ENCODE measurements around the gene CLSTN2. TPM values are rescaled to one million over a fixed set of nuclear protein-coding genes. Genes with fewer than 3 reads are reported as not detected.

Gene CLSTN2
- total and polyA plus RNA-seq, 4 donors: 20.7 to 44.5 (median 22.7) TPM

- H3K4me1 ChIP-seq (ENCODE audit: control insufficient read depth, insufficient read depth, low read length): peaks cover 3% of the 10 kb centered on the region
- H3K9me3 ChIP-seq (ENCODE audit: control insufficient read depth, insufficient read depth, low read length): no peaks in the 10 kb centered on the region
- H3K4me3 ChIP-seq (ENCODE audit: low read depth, low read length): no peak overlapping the region
- no peaks in the 10 kb centered on the region for H3K36me3 ChIP-seq (ENCODE audit: control insufficient read depth, insufficient read depth, low read length)
- H3K27me3 ChIP-seq (ENCODE audit: control insufficient read depth, insufficient read depth, low read length): no peaks in the 10 kb centered on the region
- WGBS (ENCODE audit: insufficient coverage): 70% methylated on average over 2 of the region's 5 CpGs
- no peak for DNase-seq (ENCODE audit: low read depth in 4 of 6, low spot score in 6 of 6)
- H3K27ac ChIP-seq (ENCODE audit: low read depth, low read length): no peak overlapping the region
Measured at GRCh38 chr3:140128631-140129030, 193.6 kb downstream of the CLSTN2 start.

DNA sequence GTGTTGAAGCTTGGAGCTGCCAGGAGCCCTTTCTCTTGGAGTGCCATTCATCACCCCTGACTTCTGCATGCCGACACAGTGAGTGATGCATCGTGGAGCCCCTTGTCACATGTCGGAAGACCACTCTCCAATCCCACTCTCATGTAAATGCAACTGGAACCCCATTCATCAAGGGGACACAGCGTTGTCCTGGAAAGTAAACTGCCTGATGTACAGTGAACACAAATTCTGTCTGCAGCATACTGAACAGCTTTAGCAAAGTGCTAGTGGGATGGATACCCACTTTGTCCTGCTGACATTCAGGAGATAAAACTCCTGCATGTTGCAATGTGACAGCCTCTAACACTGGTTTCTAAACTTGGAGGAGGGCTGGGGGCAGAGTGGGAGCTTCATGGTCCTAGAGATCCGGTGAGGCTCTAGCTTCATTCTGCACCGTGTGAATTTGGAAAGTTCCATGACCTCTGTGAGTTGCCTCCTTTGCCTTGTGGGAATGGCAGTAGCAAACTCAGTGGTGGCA, 194.8 kb downstream of the CLSTN2 start:
- no peak overlapping the region for H3K4me3 ChIP-seq (ENCODE audit: low read depth, low read length)
- H3K4me1 ChIP-seq (ENCODE audit: control insufficient read depth, insufficient read depth, low read length): peaks cover 3% of the 10 kb centered on the region
- no peak overlapping the region for H3K27ac ChIP-seq (ENCODE audit: low read depth, low read length)
- 42% methylated on average over 6 of the region's 6 CpGs for WGBS (ENCODE audit: insufficient coverage)
- no peaks in the 10 kb centered on the region for H3K9me3 ChIP-seq (ENCODE audit: control insufficient read depth, insufficient read depth, low read length)
- no peaks in the 10 kb centered on the region for H3K36me3 ChIP-seq (ENCODE audit: control insufficient read depth, insufficient read depth, low read length)
- H3K27me3 ChIP-seq (ENCODE audit: control insufficient read depth, insufficient read depth, low read length): no peaks in the 10 kb centered on the region
- DNase-seq (ENCODE audit: low read depth in 4 of 6, low spot score in 6 of 6): peak in 1 of 6 donors; percentile 55

GRCh38 chr3:140131895-140132294, 196.9 kb downstream of the CLSTN2 start:
- no peaks in the 10 kb centered on the region for H3K27me3 ChIP-seq (ENCODE audit: control insufficient read depth, insufficient read depth, low read length)
- H3K4me3 ChIP-seq (ENCODE audit: low read depth, low read length): no peak overlapping the region
- H3K9me3 ChIP-seq (ENCODE audit: control insufficient read depth, insufficient read depth, low read length): no peaks in the 10 kb centered on the region
- WGBS (ENCODE audit: insufficient coverage): no CpG with 5 or more reads among the region's 3 CpGs
- H3K4me1 ChIP-seq (ENCODE audit: control insufficient read depth, insufficient read depth, low read length): peaks cover 3% of the 10 kb centered on the region
- peak in 1 of 6 donors; percentile 69 for DNase-seq (ENCODE audit: low read depth in 4 of 6, low spot score in 6 of 6)
- no peak overlapping the region for H3K27ac ChIP-seq (ENCODE audit: low read depth, low read length)
- H3K36me3 ChIP-seq (ENCODE audit: control insufficient read depth, insufficient read depth, low read length): no peaks in the 10 kb centered on the region

DNA sequence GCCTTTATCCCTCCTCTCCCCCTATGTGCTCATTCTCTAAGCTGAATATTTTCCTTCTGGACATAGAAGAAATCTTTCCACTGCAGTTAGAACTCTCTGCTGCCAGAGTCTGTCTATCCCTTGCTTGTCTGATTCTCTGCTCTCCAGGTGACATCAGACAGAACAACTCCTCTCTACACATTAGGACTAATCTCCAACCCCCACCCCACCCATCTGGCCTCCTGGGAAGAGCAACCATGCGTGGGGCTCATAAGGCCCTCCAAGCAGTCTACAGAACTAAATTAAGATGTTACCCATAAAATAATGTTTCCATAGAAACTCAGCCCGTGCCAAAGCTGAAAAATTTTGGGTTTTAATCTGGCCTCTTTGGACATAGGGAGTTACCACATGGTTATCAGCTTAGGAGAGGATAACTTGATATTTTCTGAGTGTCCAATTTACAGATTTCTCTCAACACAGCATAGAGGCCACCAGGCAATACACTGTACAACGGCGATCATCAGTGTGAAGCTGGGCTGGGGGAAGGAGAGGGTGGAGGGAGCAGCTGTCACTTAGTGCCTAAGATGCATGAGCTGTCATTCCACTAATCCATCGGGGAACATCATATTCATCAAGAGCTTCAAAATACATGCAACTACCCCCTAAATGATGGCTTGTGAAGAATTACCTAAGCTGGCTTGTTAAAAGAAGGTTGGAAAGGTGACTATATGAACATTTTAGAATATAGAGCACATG, 199.4 kb downstream of the CLSTN2 start:
- Histone ChIP-seq H3K4me1 (ENCODE audit: control insufficient read depth, insufficient read depth, low read length) (peaks cover 3% of the 10 kb centered on the region), H3K9me3 (ENCODE audit: control insufficient read depth, insufficient read depth, low read length) (no peaks in the 10 kb centered on the region), H3K36me3 (ENCODE audit: control insufficient read depth, insufficient read depth, low read length) (no peaks in the 10 kb centered on the region), H3K27me3 (ENCODE audit: control insufficient read depth, insufficient read depth, low read length) (no peaks in the 10 kb centered on the region), H3K4me3 (ENCODE audit: low read depth, low read length) (no peak overlapping the region), H3K27ac (ENCODE audit: low read depth, low read length) (no peak overlapping the region)
- WGBS (ENCODE audit: insufficient coverage): no CpG with 5 or more reads among the region's 5 CpGs
- no peak for DNase-seq (ENCODE audit: low read depth in 4 of 6, low spot score in 6 of 6)

DNA sequence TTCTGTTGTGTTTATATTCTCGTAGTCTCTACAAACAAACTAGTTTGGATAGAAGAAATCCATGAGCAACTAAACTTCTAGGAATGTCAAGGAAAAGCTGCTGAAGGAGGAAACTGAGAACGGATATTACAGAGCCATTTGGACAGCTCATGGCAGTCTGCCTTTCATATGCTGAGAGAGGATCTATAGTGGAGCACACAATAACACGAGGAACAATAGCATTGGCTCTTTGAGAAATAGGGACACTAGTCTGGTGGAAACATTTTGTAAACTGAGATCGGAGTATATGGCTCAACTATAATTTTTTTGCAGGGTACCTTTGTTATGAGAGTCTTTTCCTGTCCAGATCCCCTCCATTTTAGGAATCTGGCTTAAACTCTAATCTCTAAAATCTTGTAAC, 200.5 kb downstream of the CLSTN2 start:
- no peak overlapping the region for H3K27ac ChIP-seq (ENCODE audit: low read depth, low read length)
- 42% methylated on average over 2 of the region's 4 CpGs for WGBS (ENCODE audit: insufficient coverage)
- no peaks in the 10 kb centered on the region for H3K36me3 ChIP-seq (ENCODE audit: control insufficient read depth, insufficient read depth, low read length)
- H3K4me3 ChIP-seq (ENCODE audit: low read depth, low read length): no peak overlapping the region
- no peaks in the 10 kb centered on the region for H3K27me3 ChIP-seq (ENCODE audit: control insufficient read depth, insufficient read depth, low read length)
- DNase-seq (ENCODE audit: low read depth in 4 of 6, low spot score in 6 of 6): no peak
- no peaks in the 10 kb centered on the region for H3K4me1 ChIP-seq (ENCODE audit: control insufficient read depth, insufficient read depth, low read length)
- no peaks in the 10 kb centered on the region for H3K9me3 ChIP-seq (ENCODE audit: control insufficient read depth, insufficient read depth, low read length)

GRCh38 chr3:140143367-140144069, 208.5 kb downstream of the CLSTN2 start:
- no peaks in the 10 kb centered on the region for H3K9me3 ChIP-seq (ENCODE audit: control insufficient read depth, insufficient read depth, low read length)
- H3K27me3 ChIP-seq (ENCODE audit: control insufficient read depth, insufficient read depth, low read length): no peaks in the 10 kb centered on the region
- H3K27ac ChIP-seq (ENCODE audit: low read depth, low read length): no peak overlapping the region
- no peaks in the 10 kb centered on the region for H3K4me1 ChIP-seq (ENCODE audit: control insufficient read depth, insufficient read depth, low read length)
- H3K4me3 ChIP-seq (ENCODE audit: low read depth, low read length): no peak overlapping the region
- WGBS (ENCODE audit: insufficient coverage): no CpG with 5 or more reads among the region's 5 CpGs
- no peaks in the 10 kb centered on the region for H3K36me3 ChIP-seq (ENCODE audit: control insufficient read depth, insufficient read depth, low read length)
- peak in 2 of 6 donors; percentile 60 to 78 for DNase-seq (ENCODE audit: low read depth in 4 of 6, low spot score in 6 of 6)

DNA sequence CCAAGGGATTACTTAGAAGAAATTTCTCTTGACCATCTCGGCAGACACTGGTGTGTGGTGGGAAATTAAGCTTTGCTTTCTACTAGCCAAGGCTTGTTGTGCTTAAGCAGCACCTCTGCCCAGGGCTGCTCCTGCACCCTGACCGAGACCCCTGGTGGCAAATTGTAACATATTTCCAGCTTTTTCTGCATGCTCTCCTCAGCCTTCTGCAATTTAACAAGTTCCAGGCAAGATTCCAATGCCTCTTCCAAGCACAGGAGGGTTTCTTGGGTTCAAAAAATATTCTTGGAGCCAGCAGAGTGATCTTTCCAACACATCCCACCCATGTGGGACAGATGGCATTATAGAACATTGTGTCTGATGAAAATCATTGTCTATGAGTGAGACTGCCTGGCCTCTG, 210.5 kb downstream of the CLSTN2 start:
- H3K27me3 ChIP-seq (ENCODE audit: control insufficient read depth, insufficient read depth, low read length): no peaks in the 10 kb centered on the region
- H3K36me3 ChIP-seq (ENCODE audit: control insufficient read depth, insufficient read depth, low read length): no peaks in the 10 kb centered on the region
- peak in 1 of 6 donors; percentile 72 for DNase-seq (ENCODE audit: low read depth in 4 of 6, low spot score in 6 of 6)
- no peaks in the 10 kb centered on the region for H3K4me1 ChIP-seq (ENCODE audit: control insufficient read depth, insufficient read depth, low read length)
- H3K9me3 ChIP-seq (ENCODE audit: control insufficient read depth, insufficient read depth, low read length): no peaks in the 10 kb centered on the region
- no peak overlapping the region for H3K27ac ChIP-seq (ENCODE audit: low read depth, low read length)
- WGBS (ENCODE audit: insufficient coverage): 81% methylated on average over 2 of the region's 2 CpGs
- H3K4me3 ChIP-seq (ENCODE audit: low read depth, low read length): no peak overlapping the region

DNA sequence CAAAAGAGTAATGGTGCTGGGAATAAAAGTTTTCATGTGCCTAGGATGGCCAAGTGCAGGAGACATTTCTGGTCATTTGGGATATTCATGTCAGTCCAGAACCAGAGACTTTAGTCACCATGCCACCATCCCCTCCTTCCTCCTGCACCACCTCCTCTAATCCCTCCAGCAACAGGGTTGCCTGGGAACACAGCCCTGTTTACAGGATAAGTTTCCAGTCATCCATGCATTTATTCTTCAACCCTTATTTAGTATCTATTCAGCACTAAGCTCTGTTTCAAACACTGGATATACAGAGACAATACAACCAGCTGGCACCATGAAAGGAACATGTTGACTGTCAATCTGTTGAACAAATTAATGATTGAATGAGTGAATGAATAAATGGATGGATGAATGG, 211.7 kb downstream of the CLSTN2 start:
- Histone ChIP-seq H3K4me1 (ENCODE audit: control insufficient read depth, insufficient read depth, low read length) (no peaks in the 10 kb centered on the region), H3K27ac (ENCODE audit: low read depth, low read length) (no peak overlapping the region), H3K9me3 (ENCODE audit: control insufficient read depth, insufficient read depth, low read length) (no peaks in the 10 kb centered on the region), H3K36me3 (ENCODE audit: control insufficient read depth, insufficient read depth, low read length) (no peaks in the 10 kb centered on the region), H3K27me3 (ENCODE audit: control insufficient read depth, insufficient read depth, low read length) (no peaks in the 10 kb centered on the region), H3K4me3 (ENCODE audit: low read depth, low read length) (no peak overlapping the region)
- DNase-seq (ENCODE audit: low read depth in 4 of 6, low spot score in 6 of 6): no peak

DNA sequence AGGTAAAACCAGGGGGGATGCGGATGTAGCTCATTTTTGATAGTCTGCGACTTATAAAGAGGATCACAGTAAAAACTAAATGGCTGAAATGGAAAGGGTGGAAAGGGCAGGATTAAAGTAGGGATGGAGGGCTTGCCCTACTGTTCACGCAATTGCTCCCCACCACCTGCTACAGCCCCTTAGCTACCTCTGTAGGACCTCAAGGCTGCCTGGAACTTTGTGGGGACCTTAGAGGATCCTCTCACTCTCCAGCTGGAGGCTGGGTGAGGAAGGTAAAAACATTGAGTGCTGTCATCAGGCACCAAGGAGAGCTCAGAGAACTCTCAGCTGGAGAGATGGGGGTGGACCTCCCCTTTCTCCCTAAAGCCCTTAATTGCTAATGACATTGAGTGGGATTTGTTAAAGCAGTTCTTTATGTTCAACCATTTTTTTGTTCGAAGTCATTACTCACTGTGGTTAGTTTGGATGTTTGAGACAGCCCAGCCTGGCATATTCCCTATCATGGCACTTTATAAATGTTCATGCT, 213.0 kb downstream of the CLSTN2 start:
- Histone ChIP-seq H3K27ac (ENCODE audit: low read depth, low read length) (no peak overlapping the region), H3K27me3 (ENCODE audit: control insufficient read depth, insufficient read depth, low read length) (no peaks in the 10 kb centered on the region), H3K4me3 (ENCODE audit: low read depth, low read length) (no peak overlapping the region), H3K36me3 (ENCODE audit: control insufficient read depth, insufficient read depth, low read length) (no peaks in the 10 kb centered on the region), H3K4me1 (ENCODE audit: control insufficient read depth, insufficient read depth, low read length) (no peaks in the 10 kb centered on the region), H3K9me3 (ENCODE audit: control insufficient read depth, insufficient read depth, low read length) (no peaks in the 10 kb centered on the region)
- no peak for DNase-seq (ENCODE audit: low read depth in 4 of 6, low spot score in 6 of 6)
- WGBS (ENCODE audit: insufficient coverage): 100% methylated on average over 1 of the region's 4 CpGs

All from spinal cord (tissue), 10 donors.